Gastrocnemius medialis (tissue), 4 donors: Measurements from ENCODE around the gene PPP2R2C.

Source experiments
- POLR2A ChIP-seq, 2 donors: fragments of 450-650 bp; IDR thresholded peaks; one replicate each; pipeline ENCODE4 v1.6.1; 2017; ENCODE audit warnings: antibody characterized with exemption in 2 of 2, mild to moderate bottlenecking in 2 of 2, moderate library complexity in 2 of 2
- TF ChIP-seq, protein P1 (sequence below), 5 experiments: fragments of 450-650 bp in 3 of 5; fragments of 200-600 bp in 2 of 5; sonication (generic) in 2 of 5; IDR thresholded peaks in 4 of 5; conservative IDR thresholded peaks in 1 of 5; 1 replicate in 4 of 5; 2 replicates in 1 of 5; pipeline ENCODE4 v1.5.1; 2016 to 2019; ENCODE audit warnings: antibody characterized with exemption in 5 of 5, mild to moderate bottlenecking in 3 of 5, moderate library complexity in 3 of 5

DNA sequence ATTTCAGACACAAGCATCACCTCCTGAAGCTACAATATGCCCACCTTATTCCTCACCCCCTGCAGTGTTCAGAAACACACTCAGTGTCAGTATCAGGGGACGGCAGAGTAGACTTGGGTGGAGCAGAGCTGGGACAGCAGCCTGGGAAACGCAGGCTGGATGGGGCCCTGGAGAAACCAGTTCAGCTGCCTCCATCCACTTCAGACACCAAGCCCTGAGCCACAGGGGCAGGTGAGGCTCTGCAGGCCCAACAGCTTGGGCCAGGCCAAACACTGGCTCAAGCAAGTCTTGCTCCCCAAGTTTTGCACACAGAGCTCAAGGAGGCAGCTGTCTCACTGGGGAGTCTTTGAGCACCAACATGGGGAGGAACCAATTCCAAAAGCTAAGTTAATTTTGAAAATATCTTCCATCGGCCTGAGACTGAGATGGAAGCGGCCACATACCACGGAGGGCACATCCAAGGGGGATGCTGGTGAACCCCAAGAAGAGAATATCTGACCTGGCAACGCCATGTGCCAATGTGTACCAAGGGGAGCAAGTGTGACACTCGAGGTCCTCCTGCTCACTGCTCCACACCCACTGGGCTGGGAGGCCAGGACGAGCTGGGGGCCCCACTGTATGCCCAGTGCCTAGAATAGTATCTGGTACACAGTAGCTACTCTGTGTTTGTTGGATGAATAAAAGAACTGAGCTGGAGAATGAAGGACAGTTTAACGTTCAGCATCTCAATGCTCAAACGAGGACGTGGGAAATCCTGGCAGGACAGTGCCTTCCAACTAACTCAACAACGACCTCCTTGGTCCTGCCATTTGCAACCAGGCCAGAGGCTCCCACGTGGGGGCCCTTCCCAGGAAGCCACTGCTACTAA lies 45.6 kb downstream of the PPP2R2C start:
- TF ChIP-seq, protein P1, sequence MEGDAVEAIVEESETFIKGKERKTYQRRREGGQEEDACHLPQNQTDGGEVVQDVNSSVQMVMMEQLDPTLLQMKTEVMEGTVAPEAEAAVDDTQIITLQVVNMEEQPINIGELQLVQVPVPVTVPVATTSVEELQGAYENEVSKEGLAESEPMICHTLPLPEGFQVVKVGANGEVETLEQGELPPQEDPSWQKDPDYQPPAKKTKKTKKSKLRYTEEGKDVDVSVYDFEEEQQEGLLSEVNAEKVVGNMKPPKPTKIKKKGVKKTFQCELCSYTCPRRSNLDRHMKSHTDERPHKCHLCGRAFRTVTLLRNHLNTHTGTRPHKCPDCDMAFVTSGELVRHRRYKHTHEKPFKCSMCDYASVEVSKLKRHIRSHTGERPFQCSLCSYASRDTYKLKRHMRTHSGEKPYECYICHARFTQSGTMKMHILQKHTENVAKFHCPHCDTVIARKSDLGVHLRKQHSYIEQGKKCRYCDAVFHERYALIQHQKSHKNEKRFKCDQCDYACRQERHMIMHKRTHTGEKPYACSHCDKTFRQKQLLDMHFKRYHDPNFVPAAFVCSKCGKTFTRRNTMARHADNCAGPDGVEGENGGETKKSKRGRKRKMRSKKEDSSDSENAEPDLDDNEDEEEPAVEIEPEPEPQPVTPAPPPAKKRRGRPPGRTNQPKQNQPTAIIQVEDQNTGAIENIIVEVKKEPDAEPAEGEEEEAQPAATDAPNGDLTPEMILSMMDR (IDR thresholded peaks at IDR 0.05 in 4 of 5, conservative IDR thresholded peaks at IDR 0.05 in 1 of 5), result no peak
- no peak for TF ChIP-seq POLR2A (IDR thresholded peaks at IDR 0.05)
